GM19351 (cell line): ENCODE data around the gene KIAA1217.

Experiments
- ATAC-seq: cut with Tn5 transposase; IDR thresholded peaks from one replicate; pipeline ENCODE4 v1.9.1; 2021; ENCODE audit warnings: mild to moderate bottlenecking, moderate library complexity; ENCODE audit not compliant: unreplicated experiment

KIAA1217 gene

DNA sequence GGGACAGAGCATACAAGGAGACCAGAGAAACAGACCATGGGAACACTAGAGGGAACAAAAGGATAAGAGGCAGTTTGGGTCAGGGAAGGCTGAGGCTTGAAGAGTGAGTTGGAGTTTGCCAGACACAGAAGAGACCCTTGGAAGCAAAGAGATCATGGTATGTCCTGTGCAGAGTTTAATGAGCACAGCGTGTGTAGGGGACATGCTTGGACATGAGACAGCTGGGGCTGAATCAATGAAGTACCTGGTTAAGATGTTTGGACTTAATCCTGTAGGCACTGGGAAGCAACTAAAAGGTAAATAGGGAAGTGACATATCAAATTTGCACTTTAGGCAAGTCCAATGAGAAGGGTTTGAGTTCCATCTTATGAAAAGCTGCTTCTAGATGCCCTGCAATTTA is 79.6 kb downstream of the KIAA1217 start:
- no peak for ATAC-seq

DNA sequence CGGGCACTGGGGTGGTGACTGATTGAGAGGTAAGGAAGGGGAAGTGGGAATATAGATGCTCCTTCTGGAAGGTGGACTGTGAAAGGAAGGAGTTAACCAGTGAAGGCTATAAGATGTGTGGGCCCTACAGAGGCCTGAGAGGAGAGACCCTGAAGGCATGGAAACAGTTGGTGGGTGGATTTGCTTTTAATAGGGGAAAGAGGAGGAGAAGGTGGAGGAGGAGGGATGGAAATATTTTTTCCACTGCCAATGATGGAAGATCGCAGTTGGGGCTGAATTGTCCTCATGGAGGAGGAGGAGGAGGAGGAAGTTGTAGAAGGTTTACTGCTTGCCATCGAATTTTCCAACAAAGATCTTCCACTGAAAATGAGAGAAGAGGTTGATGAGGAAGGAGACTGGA is 80.3 kb downstream of the KIAA1217 start:
- no peak for ATAC-seq

DNA sequence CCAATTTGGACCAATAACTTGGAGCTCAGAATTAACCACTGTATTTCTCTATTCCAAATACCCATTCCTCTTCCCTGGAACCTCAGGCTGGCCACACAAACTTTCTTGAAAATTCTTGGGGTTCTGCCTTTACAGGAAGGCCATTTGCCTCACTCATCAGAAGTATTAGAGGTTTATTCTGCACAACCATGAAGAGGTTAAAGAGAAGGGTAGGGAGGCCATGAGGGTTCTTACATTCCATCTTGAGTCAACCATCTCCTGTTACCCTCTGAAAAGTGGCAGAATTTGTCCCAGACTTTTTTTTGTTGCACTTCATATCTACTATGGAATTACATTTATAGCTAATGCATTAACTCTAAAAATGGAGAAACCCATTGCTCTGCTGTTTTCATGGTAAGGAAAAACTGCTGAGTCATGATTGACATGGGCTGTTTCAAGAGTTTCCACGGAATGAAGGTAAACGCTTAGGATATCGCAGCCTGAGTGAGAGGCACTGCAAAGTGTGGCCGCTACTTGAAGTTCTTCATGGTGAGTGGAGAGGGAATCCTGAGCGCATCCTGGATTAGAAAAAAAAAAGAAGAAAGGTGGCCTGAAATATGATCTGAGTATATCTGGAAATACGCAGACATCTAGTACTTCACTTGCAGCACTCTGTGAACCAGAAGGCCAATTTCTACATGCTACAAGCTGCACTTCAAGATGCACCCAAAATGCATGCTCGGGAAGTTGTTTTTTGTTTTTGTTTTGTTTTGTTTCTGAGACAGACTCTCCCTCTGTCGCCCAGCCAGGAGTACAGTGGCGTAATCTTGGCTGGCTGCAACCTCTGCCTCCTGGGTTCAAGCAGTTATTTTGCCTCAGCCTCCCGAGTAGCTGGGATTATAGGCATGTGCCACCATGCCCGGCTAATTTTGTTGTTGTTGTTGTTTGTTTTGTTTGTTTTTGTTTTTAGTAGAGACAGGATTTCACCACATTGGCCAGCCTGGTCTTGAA is 83.7 kb downstream of the KIAA1217 start:
- ATAC-seq: no peak

DNA sequence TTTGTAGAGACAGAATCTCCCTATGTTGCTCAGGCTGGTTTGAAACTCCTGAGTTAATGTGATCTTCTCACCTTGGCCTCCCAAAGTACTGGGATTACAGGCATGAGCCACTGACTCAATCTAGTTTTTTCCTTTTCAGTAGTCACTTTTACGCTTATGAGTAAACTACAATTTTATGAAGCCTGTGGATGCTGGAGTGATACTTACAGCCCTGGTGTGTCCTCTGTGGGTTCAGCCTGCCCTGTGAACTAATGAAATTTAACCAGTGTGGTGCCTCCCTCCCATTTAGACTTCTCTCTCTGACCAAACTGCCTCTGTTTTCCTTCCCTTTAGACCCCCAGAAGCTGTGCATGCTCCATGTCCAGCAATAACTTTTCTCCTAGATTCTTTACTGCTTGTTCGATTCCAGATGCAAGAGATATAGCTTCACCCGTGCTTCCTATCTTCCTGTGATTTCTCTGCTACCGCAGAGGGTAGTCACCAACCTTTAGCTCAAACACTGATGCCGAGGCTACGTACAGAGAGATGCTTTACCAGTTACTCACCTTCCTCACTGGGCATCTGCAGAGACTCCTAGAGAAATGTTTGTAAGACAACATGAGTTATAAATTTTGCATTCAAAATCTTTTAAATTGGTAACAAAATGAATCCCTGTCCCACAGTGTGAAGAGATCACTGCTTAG is 90.8 kb downstream of the KIAA1217 start:
- ATAC-seq: no peak

DNA sequence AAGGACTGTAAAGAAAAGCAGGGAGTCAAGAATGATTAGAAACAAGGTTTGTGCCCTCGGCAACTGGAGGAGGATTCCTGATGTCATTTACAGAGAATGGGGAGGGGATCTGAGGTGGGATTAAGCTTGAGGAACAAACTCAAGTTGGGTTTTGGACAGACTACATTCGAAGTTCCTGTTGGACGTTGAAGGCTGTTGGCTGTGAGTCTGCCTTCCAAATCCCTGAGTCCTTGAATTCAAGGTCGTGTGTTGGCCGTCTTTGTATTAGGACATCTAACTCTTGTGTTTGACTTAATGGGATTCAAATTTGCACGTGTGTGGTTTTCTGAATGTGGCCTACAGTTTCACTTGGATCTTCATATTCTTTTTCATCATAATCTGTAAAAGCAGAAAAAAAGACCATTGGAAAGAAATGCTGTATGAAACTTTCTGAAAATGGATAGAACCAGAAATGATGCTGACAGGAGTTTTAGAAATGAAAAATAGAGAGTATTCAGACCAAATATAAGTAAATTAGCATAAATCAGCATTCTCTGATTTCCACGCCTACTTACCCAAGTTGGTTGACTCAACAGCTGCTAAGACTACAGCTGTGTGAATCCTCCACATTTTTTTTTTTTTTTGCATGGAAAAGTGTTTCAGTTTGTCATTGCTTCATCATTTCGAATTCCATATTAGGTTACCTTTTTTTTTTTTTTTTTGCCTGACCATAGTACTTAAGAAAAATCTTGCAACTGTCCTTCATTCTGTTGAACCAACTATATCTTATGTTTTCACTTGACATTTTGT is 94.8 kb downstream of the KIAA1217 start:
- no peak for ATAC-seq

DNA sequence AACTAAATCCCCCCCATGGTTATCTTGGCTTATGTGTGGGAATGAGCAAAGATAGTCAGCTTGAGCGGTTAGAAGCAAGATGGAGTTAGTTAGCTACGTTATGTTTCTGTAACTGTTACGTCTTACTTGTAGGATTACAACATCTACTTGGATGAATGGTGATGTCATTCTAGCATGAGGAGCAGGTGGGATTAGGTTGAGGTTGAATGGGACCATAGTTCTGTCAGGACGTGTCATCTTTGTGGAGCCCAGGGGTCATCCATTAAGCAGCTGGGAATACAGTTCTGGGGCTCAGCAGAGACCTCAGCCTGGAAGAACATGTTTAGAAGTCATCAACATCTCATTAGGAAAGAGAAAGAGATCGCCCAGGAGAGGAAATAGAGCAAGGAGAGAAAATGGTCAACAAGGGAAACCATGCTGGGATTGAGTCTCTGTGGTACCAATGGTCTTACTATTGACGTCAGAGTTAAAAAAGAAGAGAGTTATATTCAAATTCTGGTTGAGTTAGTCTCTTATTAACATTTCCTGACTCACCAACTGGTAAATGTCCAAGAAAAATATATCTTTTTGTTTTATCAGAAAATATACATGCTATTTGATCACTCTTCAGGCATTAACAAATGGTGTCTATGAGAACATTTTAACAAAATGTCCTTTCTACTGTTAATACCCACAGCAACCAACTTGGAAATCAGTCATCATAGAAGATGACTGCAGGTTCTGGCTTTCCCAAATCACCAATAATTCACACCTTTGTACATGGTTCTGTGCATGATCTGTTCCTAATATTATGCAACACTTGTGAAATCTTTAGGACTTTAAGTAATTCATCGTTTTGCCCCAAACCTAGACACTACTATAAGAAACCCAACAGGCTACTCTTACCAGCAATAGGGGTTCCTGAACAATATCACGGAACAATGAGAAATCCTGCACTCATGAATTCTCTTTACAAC is 96.9 kb downstream of the KIAA1217 start:
- no peak for ATAC-seq

DNA sequence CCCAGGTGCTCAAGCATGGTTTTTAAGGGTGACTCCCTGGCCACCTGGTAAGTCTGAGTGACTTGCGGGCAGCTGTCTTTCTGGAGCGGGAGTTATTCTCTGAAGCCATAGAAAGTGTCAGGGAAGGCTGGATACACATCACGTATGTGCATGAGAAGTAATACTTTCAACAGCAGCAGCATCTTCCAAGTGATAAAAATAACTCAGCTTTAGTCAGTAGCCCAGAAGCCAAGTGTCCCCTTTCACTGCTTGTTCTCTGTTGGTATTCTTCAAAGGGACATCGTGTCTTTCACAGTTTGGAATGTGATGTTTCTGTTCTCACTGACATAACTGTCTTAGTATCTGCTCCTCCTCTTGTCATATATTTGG is 97.6 kb downstream of the KIAA1217 start:
- no peak for ATAC-seq

DNA sequence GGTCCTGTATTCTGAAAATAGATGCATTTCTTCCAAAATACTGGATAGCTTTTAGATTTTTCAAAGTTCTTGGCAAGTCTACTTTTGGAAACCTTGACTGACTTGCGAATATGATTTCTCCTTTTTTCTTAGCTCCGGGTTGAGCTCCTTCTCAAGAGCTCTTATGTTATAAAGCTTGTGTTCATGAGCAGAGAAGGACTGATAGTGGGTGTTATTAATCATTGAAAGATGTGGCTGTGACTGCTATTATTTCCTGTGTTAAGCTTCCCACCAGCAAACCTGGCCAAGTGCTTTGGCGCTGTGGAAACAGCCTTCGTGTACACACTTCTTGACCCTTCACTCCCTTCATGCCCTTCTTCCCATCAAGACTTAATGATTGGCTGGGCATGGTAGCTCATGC is 98.2 kb downstream of the KIAA1217 start:
- ATAC-seq: no peak

DNA sequence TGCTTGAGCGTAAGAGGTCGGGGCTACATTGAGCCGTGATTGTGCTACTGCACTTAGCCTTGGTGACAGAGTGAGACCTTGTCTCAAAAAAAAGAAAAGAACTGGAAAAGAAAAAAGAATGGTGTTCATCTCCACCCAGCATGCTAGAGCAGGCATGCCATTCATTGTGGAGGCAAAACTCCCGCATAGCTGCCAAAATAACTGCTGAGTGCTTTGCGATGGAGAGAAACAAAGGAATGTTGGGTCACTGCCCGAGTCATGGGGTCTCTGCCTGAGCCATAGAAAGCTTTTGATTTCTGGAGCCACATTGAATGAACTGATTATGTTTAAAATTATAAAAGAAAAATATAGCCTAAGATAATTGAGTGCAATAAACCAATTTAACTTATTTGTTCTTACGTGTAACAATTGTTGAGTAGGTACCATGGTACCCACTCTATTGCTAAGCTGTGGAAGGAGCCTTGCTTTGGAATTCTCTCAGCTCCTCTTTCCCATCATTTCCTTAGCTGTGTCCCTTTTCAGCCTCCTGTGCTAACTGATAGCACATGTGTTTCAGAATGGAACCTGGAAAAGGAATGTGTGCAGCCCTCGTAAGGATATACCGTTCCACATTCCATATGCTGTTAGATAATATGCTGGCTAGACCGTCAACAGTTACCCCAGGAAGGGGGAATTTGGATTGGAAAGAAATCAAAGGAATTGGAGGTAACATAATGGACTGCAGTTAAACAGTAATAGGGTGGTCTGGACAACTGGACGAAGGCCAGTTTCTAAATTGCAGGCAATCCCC is 99.0 kb downstream of the KIAA1217 start:
- no peak for ATAC-seq

DNA sequence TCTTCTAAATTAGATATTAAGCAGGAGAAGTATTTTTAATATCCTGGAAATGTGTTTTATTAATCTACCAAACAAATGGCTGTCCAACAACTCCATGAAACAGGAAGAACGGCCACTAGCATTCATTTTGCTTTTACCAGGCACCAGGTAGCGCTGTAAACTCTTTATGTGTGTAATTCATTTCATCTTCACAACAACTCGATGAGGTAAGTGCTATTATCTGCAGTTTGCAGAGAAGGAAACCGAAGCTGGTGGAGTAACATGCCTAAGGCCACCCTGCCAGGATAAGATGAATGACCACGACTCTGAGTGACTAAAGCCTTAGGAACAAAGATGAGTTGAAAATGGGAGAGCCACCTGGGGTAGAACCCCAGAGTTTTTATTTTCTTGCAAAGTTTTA is 101.2 kb downstream of the KIAA1217 start:
- ATAC-seq: no peak

DNA sequence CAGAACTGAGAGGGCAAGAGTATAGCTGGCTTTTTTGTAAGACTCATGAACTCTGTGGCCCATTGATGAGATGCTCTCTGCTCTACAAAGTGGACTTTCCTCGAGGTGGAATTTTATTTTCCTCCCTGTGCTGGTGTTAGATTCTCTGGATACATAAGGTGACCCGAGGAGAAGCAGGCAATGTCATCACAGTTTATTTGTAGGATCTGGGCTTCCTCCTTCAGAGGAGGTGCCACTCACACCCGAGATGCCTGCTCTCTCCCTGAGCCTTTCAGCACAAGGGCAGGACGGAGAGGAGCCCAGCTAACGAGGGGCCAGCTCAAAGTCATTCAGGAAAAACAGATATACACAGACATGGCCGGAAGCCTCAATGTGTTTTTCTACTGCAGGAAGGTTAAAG is 103.0 kb downstream of the KIAA1217 start:
- ATAC-seq: no peak

DNA sequence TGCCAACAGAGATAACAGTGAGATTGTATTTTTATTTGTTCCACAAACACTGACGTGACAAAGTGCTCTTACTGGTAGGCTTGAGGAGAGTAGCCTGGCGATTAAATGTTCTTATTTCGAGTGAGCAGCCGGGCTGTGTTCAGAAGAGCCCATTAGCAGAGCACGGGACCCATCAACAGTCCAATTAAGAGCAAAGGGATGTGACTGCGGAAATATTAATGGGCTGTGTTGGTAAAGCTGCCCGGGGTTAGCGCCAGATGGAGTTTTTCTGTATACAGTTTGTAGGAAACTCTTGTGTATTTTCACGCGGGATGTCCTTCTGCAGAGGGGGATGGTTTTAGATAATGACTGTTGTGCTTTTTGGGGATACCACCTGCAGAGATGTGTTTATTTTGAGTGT is 104.3 kb downstream of the KIAA1217 start:
- no peak for ATAC-seq

DNA sequence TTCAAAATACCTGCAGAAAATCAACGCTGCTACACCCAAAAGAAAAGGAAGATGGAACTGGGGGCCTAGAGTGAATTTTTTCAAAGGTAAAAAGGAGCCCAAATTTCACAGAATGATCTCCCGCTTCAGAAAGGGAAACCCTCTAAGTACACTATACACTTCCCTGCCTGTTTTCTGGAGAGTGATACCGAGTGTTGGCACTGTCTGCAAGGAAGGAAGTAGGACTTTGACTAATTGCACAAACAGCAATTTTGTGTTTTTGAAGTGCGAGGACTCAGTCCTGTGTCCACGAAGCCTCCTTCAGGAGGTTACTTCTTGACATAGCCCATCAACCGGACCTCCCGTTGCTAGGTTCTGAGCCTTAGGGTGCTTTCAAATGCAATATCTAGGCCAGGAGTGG is 106.3 kb downstream of the KIAA1217 start:
- ATAC-seq: no peak

DNA sequence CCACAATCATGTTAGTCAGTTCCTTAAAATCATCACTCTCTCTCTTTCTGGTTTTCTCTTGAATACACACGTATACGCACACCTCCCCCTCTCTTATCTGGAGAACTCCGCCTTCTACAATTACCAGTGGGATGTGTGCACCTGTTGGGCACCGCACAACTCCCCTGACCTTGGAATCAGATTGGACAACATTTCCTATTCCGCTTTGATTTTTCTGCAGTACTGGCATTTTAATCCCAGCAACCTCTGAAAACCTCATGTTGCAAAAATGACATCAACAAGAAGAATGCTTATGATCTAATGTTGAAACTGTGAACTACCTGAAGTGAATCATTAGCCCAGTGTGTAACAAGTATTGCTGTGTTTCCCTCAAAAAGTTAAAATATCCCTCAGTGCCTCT is 109.6 kb downstream of the KIAA1217 start:
- no peak for ATAC-seq

DNA sequence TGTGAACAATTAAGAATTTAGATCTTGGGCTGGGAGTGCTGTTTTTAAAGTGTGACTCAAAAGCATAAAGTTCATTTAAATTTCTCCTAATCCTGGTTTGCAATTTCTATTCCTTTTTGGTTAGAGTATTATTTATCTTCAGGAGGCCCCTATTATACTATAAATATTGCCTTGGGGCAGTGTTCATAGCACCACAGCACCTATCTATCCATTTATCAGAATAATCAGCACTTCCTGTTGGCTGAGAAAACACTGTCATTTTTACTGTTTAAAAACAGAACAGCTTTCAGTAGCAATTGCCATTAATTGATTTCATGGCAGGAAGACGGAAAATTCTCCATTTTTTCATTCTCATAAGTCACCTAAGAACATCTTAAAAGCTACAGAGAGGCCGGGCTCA is 111.4 kb downstream of the KIAA1217 start:
- ATAC-seq: no peak

DNA sequence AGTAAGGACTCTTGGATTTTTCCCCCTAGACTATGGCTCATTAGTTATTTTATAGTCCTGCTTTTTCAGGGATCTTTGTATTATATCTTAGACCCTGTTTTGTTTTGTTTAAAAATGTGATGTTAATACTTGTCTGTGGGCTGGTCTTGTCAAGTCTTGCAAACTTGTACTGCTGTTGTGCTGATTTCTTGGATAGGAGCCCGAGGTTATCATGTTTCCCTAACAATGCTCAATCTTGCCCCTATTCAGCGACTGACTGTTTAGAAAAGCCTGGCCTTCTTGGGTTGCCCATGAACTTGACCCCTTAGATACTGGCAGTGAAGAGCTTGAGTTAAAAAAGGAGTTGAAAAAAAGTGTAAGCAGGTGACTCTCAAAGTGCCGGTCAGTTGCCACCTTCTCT is 115.7 kb downstream of the KIAA1217 start:
- ATAC-seq: no peak

DNA sequence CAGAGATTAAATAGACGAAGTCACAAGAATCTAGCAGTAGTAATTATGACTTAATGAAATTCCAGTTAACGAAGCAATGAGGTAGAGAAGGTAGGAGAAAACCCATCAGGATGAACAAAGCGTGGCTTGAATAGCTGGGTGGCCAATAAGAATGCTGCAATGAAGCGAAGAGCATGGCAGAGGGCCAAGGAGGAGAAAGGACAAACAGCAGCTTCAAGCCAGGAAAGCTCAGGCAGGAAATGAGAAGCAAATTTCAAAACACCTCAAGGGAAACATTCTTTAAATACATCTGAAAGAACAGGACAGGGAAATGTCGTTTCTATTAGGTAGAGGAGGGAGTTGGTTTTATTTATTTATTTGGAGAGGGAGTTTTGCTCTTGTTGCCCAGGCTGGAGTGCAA is 122.5 kb downstream of the KIAA1217 start:
- no peak for ATAC-seq

DNA sequence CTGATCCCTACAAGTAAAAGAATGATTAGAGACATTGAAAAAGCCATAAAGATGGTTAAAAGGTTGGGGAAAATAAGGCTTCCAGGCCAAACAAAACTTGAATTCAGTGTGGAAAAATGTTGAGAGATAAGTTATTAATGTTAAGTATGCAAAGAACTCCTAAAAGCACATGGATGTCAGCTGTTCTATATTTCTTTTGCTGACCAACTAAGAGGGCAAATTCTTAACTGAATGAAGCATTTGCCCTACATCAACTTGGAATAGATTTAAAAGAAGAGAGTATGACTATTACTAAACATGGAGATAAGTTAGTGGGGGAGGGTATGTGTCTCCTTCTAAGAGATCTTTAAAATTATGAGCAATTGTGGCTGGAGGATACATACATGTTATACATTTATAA is 124.8 kb downstream of the KIAA1217 start:
- ATAC-seq: no peak

DNA sequence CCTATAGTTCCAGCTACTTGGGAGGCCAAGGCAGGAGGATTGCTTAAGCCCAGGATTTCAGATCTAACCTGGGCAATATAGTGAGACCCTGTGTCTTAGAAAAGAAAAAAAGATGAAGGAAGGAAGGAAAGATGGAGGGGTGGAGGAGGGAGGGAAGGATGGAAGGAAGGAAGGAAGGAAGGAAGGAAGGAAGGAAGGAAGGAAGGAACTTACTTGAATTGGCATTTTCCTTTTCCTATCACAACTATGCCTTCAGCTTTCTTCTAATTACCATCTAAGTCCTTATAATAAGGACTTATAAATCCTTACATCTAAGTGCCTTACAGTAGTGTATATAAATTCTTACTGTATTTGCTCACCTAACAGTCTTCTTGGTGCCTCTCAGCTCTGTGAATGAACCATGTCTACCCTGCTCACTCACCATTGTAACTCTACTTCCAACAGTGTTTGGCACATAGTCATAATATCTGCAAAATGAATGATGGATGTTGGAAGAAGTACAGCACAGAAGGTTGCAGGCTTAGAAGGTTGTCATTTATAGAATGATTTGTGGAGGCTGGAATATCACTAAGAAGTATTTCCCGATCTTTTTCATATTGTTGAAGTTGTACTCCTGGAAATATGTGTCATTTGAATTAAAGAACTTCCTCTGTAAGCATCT is 125.5 kb downstream of the KIAA1217 start:
- no peak for ATAC-seq
